CD8-positive, alpha-beta memory T cell (primary cell): Measurements from ENCODE around the gene ANO4. TPM values are rescaled to one million over a fixed set of nuclear protein-coding genes. Genes with fewer than 3 reads are reported as not detected.
"Not testable (repeated sequence)": the region's sequence is repeated elsewhere in the genome, so short reads cannot be mapped to it uniquely, and the experiment has no call there.

Experiments
- CTCF ChIA-PET: fragments of 350-600 bp; sonication (Branson Sonifier 250); formaldehyde crosslinking; loops from one replicate; lab custom pipeline; 2021; ENCODE audit warnings: antibody characterized with exemption; lab: Charles Lee
- POLR2A ChIA-PET: fragments of 350-600 bp; sonication (Branson Sonifier 250); formaldehyde crosslinking; loops from one replicate; lab custom pipeline; 2021; ENCODE audit warnings: antibody characterized with exemption; lab: Charles Lee
- DNase-seq, 5 donors: peaks; one replicate each; pipeline versions ENCODE4 v3.0.0 to v3.0.0-alpha.2; 2020 to 2022; ENCODE audit warnings: mixed read lengths in 1 of 5
- H3K27ac ChIP-seq: one replicate; pipeline ENCODE4 v1.7.0; 2013; ENCODE audit warnings: low read depth, mild to moderate bottlenecking, low read length, moderate library complexity
- H3K27me3 ChIP-seq: 2 replicates; pipeline ENCODE4 v1.7.0; 2013; ENCODE audit warnings: low read length, mild to moderate bottlenecking; ENCODE audit not compliant: insufficient read depth, poor library complexity, severe bottlenecking
- H3K36me3 ChIP-seq: 2 replicates; pipeline ENCODE4 v1.7.0; 2013; ENCODE audit warnings: mild to moderate bottlenecking, low read length, moderate library complexity; ENCODE audit not compliant: insufficient read depth
- H3K4me1 ChIP-seq: 2 replicates; pipeline ENCODE4 v1.7.0; 2013; ENCODE audit warnings: mild to moderate bottlenecking, low read length, moderate library complexity; ENCODE audit not compliant: insufficient read depth
- H3K4me3 ChIP-seq: 2 replicates; pipeline ENCODE4 v1.7.0; 2013; ENCODE audit warnings: mild to moderate bottlenecking, low read length
- H3K9me3 ChIP-seq: 2 replicates; pipeline ENCODE4 v1.7.0; 2013; ENCODE audit warnings: mild to moderate bottlenecking, low read length
- H3K27ac Mint-ChIP-seq, 8 donors: one replicate each; pipeline ENCODE4 v1.8.0; 2020 to 2021; ENCODE audit warnings: mixed read lengths in 8 of 8, mild to moderate bottlenecking in 6 of 8, inconsistent platforms in 3 of 8, moderate library complexity in 3 of 8
- H3K27me3 Mint-ChIP-seq, 2 donors: one replicate each; pipeline ENCODE4 v1.8.0; 2020 to 2021; ENCODE audit warnings: mixed read lengths in 2 of 2, mild to moderate bottlenecking in 1 of 2, moderate library complexity in 1 of 2
- H3K36me3 Mint-ChIP-seq, 3 donors: one replicate each; pipeline ENCODE4 v1.8.0; 2020 to 2021; ENCODE audit warnings: mixed read lengths in 3 of 3, inconsistent platforms in 1 of 3, mild to moderate bottlenecking in 1 of 3
- H3K4me1 Mint-ChIP-seq, 3 donors: one replicate each; pipeline ENCODE4 v1.8.0; 2020 to 2021; ENCODE audit warnings: mixed read lengths in 3 of 3, inconsistent platforms in 1 of 3, mild to moderate bottlenecking in 1 of 3
- H3K4me3 Mint-ChIP-seq, 7 donors: one replicate each; pipeline ENCODE4 v1.8.0; 2020 to 2021; ENCODE audit warnings: mixed read lengths in 7 of 7, mild to moderate bottlenecking in 6 of 7, moderate library complexity in 4 of 7, inconsistent platforms in 2 of 7
- H3K9me3 Mint-ChIP-seq, 5 donors: one replicate each; pipeline ENCODE4 v1.8.0; 2020 to 2022; ENCODE audit warnings: mixed read lengths in 5 of 5, mild to moderate bottlenecking in 3 of 5, moderate library complexity in 2 of 5, inconsistent platforms in 1 of 5
- polyA plus RNA-seq: library from polyadenylated mRNA; unstranded; fragments of 300-500 nt; fragmentation: Illumina TruSeq; gene quantifications from one replicate; pipeline ENCODE4 v1.2.3, GENCODE V29; 2021
- total RNA-seq, 2 experiments: library from RNA; stranded (reverse); gene quantifications; one replicate each; pipeline ENCODE4 v1.2.3, GENCODE V29; 2021

ANO4 gene
- total and polyA plus RNA-seq, 3 experiments from 2014 or later = not detected

DNA sequence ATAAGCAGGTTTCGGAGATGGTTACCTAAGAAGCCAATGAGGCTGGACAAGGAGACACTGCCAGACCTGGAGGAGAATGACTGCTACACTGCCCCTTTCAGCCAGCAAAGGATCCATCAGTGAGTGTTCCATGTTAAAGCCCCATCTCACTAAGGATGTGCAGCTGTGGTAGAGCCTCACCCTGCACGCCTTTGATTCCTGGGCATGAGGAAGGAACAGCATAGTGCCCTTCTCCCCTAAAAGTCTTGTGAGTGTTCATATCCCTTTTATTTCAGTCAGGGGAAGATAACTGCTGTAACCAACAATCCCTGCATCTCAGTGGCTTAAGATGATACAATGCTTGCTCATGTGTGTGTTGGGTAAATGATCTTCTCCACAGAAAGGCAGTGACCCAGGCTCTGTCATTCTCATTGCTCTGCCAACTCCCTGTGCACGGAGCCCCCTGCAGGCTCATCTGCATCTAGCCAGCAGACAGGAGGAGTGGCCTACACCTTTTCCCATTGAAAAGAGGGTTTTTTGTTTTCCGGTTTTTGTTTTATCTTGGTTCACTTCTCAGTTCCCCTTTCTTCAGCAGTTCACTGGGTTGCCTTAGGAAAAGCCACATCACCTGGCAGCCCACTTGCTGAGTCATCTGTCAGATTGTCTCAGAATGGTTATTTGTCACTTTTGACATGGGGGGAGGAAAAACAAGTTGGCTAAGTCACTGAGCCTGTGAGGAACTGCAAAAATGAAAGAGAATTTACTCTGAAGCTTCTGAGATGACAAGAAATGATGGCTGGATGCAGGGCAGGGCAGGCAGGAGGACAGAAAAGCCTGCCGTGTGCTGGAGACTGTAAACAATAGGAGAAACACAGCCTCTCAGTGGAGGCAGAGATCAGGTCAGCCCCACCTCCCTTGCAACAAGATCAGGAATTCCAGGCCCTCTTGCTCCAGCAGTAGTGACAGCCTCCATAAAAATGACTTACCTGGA is 193.3 kb downstream of the ANO4 start:
- no peak overlapping the region for H3K27ac ChIP-seq
- H3K36me3 Mint-ChIP-seq = no peaks in the 10 kb centered on the region
- no peaks in the 10 kb centered on the region for H3K27me3 ChIP-seq
- H3K4me3 ChIP-seq = no peak overlapping the region
- peaks cover 0 to 5% (median 2%) of the 10 kb centered on the region in 5 donors for H3K9me3 Mint-ChIP-seq
- no peaks in the 10 kb centered on the region for H3K4me1 Mint-ChIP-seq
- CTCF ChIA-PET = no interaction called here
- H3K36me3 ChIP-seq = no peaks in the 10 kb centered on the region
- no peak for DNase-seq
- H3K27me3 Mint-ChIP-seq = peaks cover 0 to 4% of the 10 kb centered on the region in 2 donors
- no peak overlapping the region for H3K4me3 Mint-ChIP-seq
- no peaks in the 10 kb centered on the region for H3K9me3 ChIP-seq
- POLR2A ChIA-PET = no interaction called here
- no peaks in the 10 kb centered on the region for H3K4me1 ChIP-seq
- H3K27ac Mint-ChIP-seq = no peak overlapping the region

DNA sequence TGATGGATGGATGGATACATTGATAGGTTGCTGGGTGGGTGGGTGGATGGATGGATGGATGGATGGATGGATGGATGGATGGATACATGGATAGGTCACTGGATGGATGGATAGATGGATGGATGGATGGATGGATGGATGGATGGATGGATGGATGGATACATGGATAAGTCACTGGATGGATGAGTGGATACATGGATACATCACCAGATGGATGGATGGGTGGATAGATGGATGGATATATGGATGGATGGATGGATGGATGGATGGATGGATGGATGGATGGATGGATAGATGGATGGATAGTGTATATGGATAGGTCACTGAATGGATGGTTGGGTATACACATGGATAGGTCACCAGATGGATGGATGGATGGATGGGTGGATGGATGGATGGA is 194.9 kb downstream of the ANO4 start:
- H3K36me3 Mint-ChIP-seq, H3K27ac Mint-ChIP-seq, H3K27me3 ChIP-seq, DNase-seq, CTCF ChIA-PET, H3K4me1 ChIP-seq, H3K4me1 Mint-ChIP-seq, H3K4me3 ChIP-seq, H3K36me3 ChIP-seq, H3K9me3 Mint-ChIP-seq, H3K27ac ChIP-seq, POLR2A ChIA-PET, H3K27me3 Mint-ChIP-seq, H3K9me3 ChIP-seq, H3K4me3 Mint-ChIP-seq: not testable (repeated sequence)

DNA sequence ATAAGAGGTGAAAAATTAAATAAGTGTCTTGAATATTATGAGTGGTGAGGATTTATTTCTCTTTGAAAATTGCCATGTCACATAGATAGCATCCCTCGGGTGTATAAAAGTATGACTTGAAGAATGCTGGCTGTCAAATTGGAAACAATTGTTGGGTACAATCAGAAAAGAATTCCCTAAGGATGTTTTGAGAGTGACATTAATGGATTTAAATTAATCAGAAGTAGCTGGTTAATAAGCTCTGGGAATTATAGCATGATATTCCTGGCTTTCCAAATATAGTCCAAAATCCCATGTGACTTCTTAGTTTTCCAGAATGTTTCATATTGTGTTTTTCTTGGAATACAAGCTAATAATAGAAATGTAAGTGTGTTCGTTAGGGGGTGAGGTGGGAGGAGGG is 196.5 kb downstream of the ANO4 start:
- no peak overlapping the region for H3K27ac Mint-ChIP-seq
- no peaks in the 10 kb centered on the region for H3K4me1 ChIP-seq
- no peaks in the 10 kb centered on the region for H3K36me3 Mint-ChIP-seq
- H3K27me3 ChIP-seq = no peaks in the 10 kb centered on the region
- H3K4me1 Mint-ChIP-seq = no peaks in the 10 kb centered on the region
- no peaks in the 10 kb centered on the region for H3K36me3 ChIP-seq
- no peak overlapping the region for H3K27ac ChIP-seq
- H3K27me3 Mint-ChIP-seq = peaks cover 0 to 6% of the 10 kb centered on the region in 2 donors
- no peaks in the 10 kb centered on the region for H3K9me3 ChIP-seq
- peaks cover 0 to 5% (median 3%) of the 10 kb centered on the region in 5 donors for H3K9me3 Mint-ChIP-seq
- no peak for DNase-seq
- CTCF ChIA-PET = no interaction called here
- POLR2A ChIA-PET = no interaction called here
- no peak overlapping the region for H3K4me3 Mint-ChIP-seq
- no peak overlapping the region for H3K4me3 ChIP-seq

DNA sequence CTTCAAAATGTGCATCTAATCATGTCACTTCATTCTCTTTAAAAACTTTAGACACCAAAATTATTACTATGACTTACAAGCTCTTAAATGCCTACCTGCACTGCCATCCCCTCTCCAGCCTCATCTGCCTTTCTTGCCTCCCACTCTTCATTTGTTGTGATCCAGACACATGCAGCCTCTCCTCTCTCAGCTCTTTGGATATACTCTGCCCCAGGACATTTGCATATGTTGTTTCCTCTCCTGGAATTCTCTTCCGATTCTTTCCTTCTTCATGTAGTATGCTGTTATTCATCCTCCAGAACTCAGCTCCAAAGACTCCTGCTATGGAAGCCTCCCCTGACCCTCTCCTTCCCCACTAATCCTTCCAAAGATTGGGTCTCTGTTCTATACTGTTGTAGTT is 197.6 kb downstream of the ANO4 start:
- Histone ChIP-seq H3K27me3 (no peaks in the 10 kb centered on the region), H3K27ac (no peak overlapping the region), H3K36me3 (no peaks in the 10 kb centered on the region), H3K4me3 (no peak overlapping the region), H3K4me1 (no peaks in the 10 kb centered on the region), H3K9me3 (no peaks in the 10 kb centered on the region)
- Mint-ChIP-seq H3K4me3 (no peak overlapping the region), H3K27me3 (peaks cover 0 to 6% of the 10 kb centered on the region in 2 donors), H3K36me3 (no peaks in the 10 kb centered on the region), H3K27ac (no peak overlapping the region), H3K9me3 (peaks cover 0 to 5% (median 3%) of the 10 kb centered on the region in 5 donors), H3K4me1 (no peaks in the 10 kb centered on the region)
- ChIA-PET CTCF (no interaction called here), POLR2A (no interaction called here)
- no peak for DNase-seq

DNA sequence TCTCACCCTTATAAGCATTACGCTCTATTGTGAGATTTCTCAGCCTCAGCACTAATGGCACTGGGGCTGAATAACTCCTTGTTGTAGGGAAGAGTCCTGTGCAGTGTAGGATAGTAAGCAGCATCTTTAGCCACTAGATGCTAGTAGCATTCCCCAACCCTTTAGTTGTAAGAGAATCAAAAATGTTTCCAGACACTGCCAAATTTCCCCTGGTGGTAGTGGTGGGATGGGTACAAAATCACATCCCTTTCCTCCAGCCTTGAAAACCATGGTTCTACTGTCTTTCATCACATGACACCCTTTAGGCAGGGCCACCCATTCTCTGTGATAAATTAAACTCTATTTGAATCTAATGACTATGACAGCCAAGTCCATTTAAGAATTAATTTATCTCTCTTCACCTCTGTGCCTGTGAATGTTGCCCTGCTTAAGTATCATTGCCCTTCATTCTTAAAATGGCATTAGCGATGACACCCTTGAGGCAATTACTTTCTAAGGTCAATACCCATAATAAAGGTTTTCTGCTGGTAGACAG is 199.4 kb downstream of the ANO4 start:
- no peak overlapping the region for H3K27ac Mint-ChIP-seq
- ChIA-PET POLR2A (no interaction called here), CTCF (no interaction called here)
- H3K27ac ChIP-seq = no peak overlapping the region
- DNase-seq = no peak
- H3K36me3 ChIP-seq = no peaks in the 10 kb centered on the region
- no peaks in the 10 kb centered on the region for H3K4me1 ChIP-seq
- H3K27me3 Mint-ChIP-seq = peaks cover 0 to 4% of the 10 kb centered on the region in 2 donors
- no peak overlapping the region for H3K4me3 ChIP-seq
- H3K9me3 ChIP-seq = no peaks in the 10 kb centered on the region
- H3K9me3 Mint-ChIP-seq = peaks cover 0 to 7% (median 3%) of the 10 kb centered on the region in 5 donors
- no peak overlapping the region for H3K4me3 Mint-ChIP-seq
- H3K36me3 Mint-ChIP-seq = no peaks in the 10 kb centered on the region
- no peaks in the 10 kb centered on the region for H3K4me1 Mint-ChIP-seq
- H3K27me3 ChIP-seq = no peaks in the 10 kb centered on the region

DNA sequence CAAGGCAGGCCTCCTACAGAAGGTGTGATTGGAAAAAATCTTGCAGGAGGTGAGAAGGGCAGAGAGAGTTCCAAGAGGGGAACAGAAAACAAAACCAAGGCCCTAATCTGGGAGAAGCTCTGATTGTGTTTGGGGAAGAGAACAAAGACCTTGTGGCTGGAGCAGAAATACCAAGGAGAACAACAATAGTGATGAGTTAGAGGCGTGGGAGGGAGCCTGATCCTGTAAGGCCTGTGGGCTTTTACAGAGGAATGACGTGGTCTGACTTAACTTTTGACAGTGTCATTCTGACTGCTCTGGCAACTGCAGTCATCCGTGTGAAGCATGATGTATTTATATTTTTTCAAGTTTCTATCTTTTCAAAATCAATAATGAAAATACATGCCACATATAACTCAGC is 200.6 kb downstream of the ANO4 start:
- Mint-ChIP-seq H3K27ac (no peak overlapping the region), H3K9me3 (peaks cover 0 to 3% (median 2%) of the 10 kb centered on the region in 5 donors), H3K36me3 (no peaks in the 10 kb centered on the region), H3K4me1 (no peaks in the 10 kb centered on the region), H3K27me3 (peaks cover 0 to 3% of the 10 kb centered on the region in 2 donors), H3K4me3 (no peak overlapping the region)
- Histone ChIP-seq H3K36me3 (no peaks in the 10 kb centered on the region), H3K4me3 (no peak overlapping the region), H3K9me3 (no peaks in the 10 kb centered on the region), H3K4me1 (no peaks in the 10 kb centered on the region), H3K27me3 (no peaks in the 10 kb centered on the region), H3K27ac (no peak overlapping the region)
- DNase-seq = no peak
- ChIA-PET POLR2A (no interaction called here), CTCF (no interaction called here)

DNA sequence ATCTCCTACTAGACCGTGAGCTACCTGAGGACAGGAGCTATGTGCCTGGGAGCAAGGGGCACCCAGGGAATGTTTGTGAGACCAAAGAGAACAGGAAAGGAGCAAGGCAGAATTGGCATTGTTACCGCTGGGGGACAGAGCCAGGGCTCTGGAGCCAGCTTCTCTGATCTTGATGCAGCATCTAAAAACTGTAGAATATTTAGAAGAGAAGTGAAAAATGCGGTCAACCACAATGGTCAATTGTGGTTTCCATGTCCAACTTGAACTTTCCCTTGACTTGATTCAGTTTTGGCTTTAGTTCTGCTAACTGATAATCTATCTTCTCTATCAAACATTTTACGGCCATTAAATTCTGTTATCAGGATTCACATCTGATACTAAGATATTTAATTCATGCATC is 201.2 kb downstream of the ANO4 start:
- no peaks in the 10 kb centered on the region for H3K36me3 ChIP-seq
- H3K4me3 ChIP-seq = no peak overlapping the region
- no peak overlapping the region for H3K4me3 Mint-ChIP-seq
- H3K27me3 Mint-ChIP-seq = peaks cover 0 to 3% of the 10 kb centered on the region in 2 donors
- POLR2A ChIA-PET = no interaction called here
- H3K27ac Mint-ChIP-seq = no peak overlapping the region
- no peak for DNase-seq
- no peaks in the 10 kb centered on the region for H3K4me1 Mint-ChIP-seq
- H3K27me3 ChIP-seq = no peaks in the 10 kb centered on the region
- H3K9me3 Mint-ChIP-seq = peaks cover 0 to 3% (median 2%) of the 10 kb centered on the region in 5 donors
- no peaks in the 10 kb centered on the region for H3K36me3 Mint-ChIP-seq
- H3K4me1 ChIP-seq = no peaks in the 10 kb centered on the region
- CTCF ChIA-PET = no interaction called here
- H3K27ac ChIP-seq = no peak overlapping the region
- H3K9me3 ChIP-seq = no peaks in the 10 kb centered on the region

DNA sequence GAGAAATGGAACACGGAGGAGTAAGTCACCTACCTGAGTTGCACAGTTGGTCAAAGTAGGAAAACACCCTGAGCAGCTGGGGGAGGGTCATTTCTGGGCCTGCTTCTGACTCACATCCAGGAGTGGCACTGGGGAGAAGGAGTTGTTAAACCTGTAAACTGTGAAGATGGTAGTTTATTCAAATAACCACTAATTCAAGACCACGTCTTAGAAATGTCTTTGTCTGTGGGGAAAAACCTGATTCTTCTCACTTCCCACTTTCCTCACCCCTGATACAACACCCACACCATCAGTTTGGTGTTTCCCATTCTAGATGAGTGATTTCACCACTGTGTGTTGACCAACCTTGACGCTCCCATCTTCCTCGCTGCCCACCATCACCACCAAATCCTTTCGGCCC is 207.1 kb downstream of the ANO4 start:
- Histone ChIP-seq H3K4me1 (no peaks in the 10 kb centered on the region), H3K36me3 (no peaks in the 10 kb centered on the region), H3K27me3 (no peaks in the 10 kb centered on the region), H3K9me3 (no peaks in the 10 kb centered on the region), H3K27ac (no peak overlapping the region), H3K4me3 (no peak overlapping the region)
- POLR2A ChIA-PET = no interaction called here
- CTCF ChIA-PET = no interaction called here
- no peak overlapping the region for H3K4me3 Mint-ChIP-seq
- H3K9me3 Mint-ChIP-seq = peaks cover 0 to 2% (median 2%) of the 10 kb centered on the region in 5 donors
- DNase-seq = no peak
- no peak overlapping the region for H3K27ac Mint-ChIP-seq
- no peaks in the 10 kb centered on the region for H3K36me3 Mint-ChIP-seq
- no peaks in the 10 kb centered on the region for H3K4me1 Mint-ChIP-seq
- no peaks in the 10 kb centered on the region for H3K27me3 Mint-ChIP-seq
